ENCODE data around the gene EEPD1.

DNA sequence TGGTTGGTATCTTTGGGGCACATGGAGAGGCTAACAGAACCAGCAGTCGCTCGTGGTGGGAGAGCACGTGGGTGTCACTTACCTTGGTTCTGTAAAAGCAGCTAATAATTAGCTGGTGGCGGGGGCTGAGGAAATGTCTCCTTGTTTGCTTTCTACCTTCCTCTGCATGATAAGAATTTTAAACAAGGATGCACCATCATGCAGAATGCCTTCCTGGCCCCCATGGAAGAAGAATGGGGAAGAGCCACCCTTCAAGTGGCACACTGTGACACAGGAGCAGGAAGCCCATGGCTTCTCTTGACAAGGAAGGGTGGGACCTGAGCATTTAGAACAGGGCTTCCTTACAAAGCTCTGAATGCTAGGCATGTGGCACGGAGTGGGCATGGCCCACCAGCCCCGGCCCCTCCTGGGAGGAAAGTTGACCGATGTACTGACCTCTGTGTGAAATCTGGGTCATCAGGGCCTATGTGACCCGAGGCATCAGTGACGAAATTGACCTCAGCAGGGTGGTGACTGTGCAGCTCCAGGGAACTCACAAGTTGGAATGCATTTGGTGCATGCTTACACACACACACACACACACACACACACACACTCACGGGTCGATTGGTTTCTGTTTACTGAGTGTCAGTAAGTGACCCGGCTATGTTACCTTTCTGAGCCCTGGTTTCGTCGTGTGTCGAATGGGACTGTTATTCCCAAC lies 119.7 kb downstream of the EEPD1 start:
- no peak for TF ChIP-seq EZH2phosphoT487 (IDR thresholded peaks at IDR 0.05; ENCODE audit: borderline replicate concordance, low read depth)
- TF ChIP-seq, protein P1, sequence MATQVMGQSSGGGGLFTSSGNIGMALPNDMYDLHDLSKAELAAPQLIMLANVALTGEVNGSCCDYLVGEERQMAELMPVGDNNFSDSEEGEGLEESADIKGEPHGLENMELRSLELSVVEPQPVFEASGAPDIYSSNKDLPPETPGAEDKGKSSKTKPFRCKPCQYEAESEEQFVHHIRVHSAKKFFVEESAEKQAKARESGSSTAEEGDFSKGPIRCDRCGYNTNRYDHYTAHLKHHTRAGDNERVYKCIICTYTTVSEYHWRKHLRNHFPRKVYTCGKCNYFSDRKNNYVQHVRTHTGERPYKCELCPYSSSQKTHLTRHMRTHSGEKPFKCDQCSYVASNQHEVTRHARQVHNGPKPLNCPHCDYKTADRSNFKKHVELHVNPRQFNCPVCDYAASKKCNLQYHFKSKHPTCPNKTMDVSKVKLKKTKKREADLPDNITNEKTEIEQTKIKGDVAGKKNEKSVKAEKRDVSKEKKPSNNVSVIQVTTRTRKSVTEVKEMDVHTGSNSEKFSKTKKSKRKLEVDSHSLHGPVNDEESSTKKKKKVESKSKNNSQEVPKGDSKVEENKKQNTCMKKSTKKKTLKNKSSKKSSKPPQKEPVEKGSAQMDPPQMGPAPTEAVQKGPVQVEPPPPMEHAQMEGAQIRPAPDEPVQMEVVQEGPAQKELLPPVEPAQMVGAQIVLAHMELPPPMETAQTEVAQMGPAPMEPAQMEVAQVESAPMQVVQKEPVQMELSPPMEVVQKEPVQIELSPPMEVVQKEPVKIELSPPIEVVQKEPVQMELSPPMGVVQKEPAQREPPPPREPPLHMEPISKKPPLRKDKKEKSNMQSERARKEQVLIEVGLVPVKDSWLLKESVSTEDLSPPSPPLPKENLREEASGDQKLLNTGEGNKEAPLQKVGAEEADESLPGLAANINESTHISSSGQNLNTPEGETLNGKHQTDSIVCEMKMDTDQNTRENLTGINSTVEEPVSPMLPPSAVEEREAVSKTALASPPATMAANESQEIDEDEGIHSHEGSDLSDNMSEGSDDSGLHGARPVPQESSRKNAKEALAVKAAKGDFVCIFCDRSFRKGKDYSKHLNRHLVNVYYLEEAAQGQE (IDR thresholded peaks at IDR 0.05; ENCODE audit: low read depth, low read length): no peak
- no peak for TF ChIP-seq GABPA (IDR thresholded peaks at IDR 0.05; ENCODE audit: low read depth)
- no peak for TF ChIP-seq ELF1 (IDR thresholded peaks at IDR 0.05)
- TF ChIP-seq EP300 (IDR thresholded peaks at IDR 0.05; ENCODE audit: borderline replicate concordance in 1 of 2, low read depth in 1 of 2, low read length in 1 of 2): no peak
- TF ChIP-seq RCOR1 (IDR thresholded peaks at IDR 0.05; ENCODE audit: low read length): no peak
- TF ChIP-seq CTCF (IDR thresholded peaks at IDR 0.05): no peak
- no peak for TF ChIP-seq RXRA (IDR thresholded peaks at IDR 0.05; ENCODE audit: borderline replicate concordance, low read depth)
- TF ChIP-seq, protein P2, sequence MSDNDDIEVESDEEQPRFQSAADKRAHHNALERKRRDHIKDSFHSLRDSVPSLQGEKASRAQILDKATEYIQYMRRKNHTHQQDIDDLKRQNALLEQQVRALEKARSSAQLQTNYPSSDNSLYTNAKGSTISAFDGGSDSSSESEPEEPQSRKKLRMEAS (IDR thresholded peaks at IDR 0.05; ENCODE audit: low read depth): no peak
- no peak for TF ChIP-seq GATA2 (CRISPR knock-in tag; IDR thresholded peaks at IDR 0.05)
- TF ChIP-seq POLR2AphosphoS5 (IDR thresholded peaks at IDR 0.05; ENCODE audit: low read depth, low read length): no peak
- no peak for TF ChIP-seq RAD21 (IDR thresholded peaks at IDR 0.05; ENCODE audit: low read length)
- TF ChIP-seq, protein P3, sequence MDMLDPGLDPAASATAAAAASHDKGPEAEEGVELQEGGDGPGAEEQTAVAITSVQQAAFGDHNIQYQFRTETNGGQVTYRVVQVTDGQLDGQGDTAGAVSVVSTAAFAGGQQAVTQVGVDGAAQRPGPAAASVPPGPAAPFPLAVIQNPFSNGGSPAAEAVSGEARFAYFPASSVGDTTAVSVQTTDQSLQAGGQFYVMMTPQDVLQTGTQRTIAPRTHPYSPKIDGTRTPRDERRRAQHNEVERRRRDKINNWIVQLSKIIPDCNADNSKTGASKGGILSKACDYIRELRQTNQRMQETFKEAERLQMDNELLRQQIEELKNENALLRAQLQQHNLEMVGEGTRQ (IDR thresholded peaks at IDR 0.05; ENCODE audit: borderline replicate concordance, low read depth, low read length): no peak
- no peak for TF ChIP-seq FOSL2 (IDR thresholded peaks at IDR 0.05; ENCODE audit: borderline replicate concordance, low read depth)

Data from SK-N-SH (cell line).